Epidermal melanocyte (primary cell): ENCODE data around the gene NAE1.

Experiments
- DNase-seq: peaks from one replicate; pipeline ENCODE4 v3.0.0; 2011; ENCODE audit warnings: low spot score; ENCODE audit not compliant: insufficient read length

The NAE1 gene

GRCh38 chr16:66850115-66850815 is 19.5 kb upstream of the NAE1 start:
- no peak for DNase-seq

DNA sequence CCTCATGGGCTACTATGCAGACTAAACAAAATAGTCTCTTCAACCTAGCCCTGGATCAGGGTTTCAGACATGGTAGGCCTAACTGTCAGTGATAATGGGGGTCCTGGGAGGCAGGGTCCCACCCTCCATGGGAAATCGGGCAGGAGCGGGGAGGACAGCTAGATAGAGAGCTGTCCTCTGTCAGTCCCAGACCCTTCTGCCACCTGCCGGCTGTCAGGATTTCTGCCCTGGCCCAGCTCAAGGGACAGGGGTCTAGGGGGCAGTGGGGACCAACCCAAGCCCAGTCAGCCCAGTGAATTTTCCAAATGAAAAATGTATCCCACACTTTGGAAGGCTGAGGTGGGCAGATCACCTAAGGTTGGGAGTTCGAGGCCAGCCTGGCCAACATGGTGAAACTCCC is 18.8 kb upstream of the NAE1 start:
- no peak for DNase-seq

GRCh38 chr16:66849021-66849420 is 18.2 kb upstream of the NAE1 start:
- DNase-seq = no peak

- DNase-seq = no peak
Observed at GRCh38 chr16:66848172-66848571, 17.4 kb upstream of the NAE1 start.

- DNase-seq = no peak
Observed at GRCh38 chr16:66847533-66848067, 16.8 kb upstream of the NAE1 start.

DNA sequence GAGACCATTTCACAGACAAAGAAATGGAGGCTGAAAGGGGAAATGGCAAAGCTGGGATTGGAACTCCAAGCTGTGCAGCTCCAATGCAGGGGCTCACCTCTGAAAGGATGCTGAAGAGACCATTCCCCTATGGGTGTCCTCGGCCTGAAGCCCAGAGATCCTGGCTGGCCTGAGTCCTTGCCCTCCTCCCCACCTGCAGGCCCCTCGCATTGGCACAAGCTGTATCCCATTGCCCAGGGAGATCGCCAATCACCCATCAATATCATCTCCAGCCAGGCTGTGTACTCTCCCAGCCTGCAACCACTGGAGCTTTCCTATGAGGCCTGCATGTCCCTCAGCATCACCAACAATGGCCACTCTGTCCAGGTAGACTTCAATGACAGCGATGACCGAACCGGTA is 16.1 kb upstream of the NAE1 start:
- DNase-seq = no peak

DNA sequence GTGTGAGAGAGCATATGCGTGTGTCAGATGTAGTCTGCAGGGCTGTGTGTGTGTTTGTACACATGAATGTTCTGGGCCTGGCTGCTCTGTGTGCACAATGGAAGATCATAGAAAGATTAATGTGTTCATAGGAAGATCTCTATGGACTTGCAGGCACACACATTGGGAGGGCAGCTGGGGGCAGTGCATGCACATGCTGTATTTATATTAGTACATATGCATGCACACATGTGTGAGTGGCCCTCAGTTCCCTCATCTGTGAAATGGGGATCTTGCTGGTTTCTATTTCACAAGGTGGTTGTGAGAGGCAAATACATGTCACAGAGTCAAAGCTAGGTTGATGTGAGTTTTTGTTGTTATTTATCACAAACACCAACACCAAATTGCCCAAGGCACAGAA is 15.5 kb upstream of the NAE1 start:
- DNase-seq = no peak

DNA sequence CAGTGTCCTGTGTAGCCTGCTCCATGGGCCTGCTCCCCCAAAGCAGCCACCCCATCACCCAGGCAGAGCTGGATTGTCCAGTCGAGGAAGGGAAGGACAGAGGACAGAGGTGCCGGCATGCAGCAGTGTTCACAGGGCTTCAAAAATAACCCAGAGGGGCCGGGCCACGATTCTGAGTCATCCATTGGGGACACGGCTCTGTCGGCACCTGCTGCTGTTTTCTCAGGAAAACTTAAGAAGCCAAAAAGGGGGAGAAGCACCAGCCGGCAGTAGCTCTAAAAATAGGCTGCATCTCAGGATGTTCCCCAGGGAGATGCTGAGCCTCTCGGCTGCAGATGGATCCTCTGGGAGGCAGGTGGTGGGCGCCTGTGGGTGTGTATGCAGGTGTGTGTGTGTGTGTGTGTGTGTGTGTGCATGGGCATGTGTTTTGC is 15.0 kb upstream of the NAE1 start:
- DNase-seq = no peak

- no peak for DNase-seq
Observed at GRCh38 chr16:66845080-66845410, 14.3 kb upstream of the NAE1 start.

GRCh38 chr16:66844342-66845079 is 13.7 kb upstream of the NAE1 start, which contains the start of gene CA7:
CA7 (plus strand) TSS chr16:66844414; CDS start chr16:66844488, 74 bp downstream.
- no peak for DNase-seq

DNA sequence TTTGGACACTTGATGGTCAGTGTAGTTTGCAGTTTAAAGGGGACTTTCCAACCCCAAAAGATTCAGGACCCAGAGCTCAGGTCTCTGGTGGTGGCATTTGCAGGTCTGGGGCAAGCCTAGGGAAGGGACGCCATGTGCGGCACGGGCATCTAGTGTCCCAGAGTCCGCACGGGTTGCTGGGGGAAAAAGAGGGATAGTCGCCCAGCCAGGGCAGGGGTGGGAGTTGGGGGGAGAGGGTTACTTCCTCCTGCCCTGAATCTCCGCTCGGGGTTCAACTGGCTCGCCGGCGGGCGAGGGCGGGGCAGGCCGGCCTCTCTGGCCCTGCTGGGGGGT is 13.2 kb upstream of the NAE1 start:
- DNase-seq = no peak

DNA sequence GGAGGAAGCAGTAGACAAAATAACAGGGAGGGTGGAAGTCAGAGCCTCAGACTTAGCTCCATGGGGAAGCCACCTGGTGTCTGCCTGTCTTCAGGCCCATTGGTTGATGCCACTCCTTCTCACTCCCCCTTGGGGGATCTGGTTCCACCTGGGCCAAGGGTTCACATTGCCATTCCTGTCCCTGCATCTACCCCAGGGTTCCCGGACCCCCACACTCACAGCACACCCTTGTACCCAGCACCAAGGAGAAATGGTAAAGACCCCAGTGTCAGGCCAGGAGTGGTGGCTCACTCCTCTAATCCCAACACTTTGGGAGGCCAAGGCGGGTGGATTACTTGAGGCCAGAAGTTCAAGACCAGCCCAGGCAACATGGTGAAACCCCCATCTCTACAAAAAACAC is 12.4 kb upstream of the NAE1 start:
- no peak for DNase-seq

DNA sequence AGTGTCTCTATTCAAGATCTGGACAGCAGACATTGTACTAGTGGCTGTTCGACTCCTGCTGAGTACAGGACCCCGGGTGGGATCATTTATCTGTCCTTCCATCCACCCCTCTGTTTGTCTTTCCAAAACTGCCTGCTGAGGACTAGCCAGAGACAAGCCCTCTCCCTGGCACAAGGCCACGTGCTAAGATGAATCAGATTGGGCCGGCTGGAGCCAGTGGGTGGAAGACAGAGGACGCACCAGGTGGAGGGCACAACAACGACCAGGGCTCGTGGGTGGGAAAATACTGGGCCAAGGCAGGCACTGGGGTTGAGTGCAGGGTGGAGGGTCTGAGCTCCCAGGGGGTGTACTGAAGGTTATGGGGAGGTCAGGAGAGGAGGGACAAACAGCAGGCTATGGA is 12.0 kb upstream of the NAE1 start:
- DNase-seq = no peak

DNA sequence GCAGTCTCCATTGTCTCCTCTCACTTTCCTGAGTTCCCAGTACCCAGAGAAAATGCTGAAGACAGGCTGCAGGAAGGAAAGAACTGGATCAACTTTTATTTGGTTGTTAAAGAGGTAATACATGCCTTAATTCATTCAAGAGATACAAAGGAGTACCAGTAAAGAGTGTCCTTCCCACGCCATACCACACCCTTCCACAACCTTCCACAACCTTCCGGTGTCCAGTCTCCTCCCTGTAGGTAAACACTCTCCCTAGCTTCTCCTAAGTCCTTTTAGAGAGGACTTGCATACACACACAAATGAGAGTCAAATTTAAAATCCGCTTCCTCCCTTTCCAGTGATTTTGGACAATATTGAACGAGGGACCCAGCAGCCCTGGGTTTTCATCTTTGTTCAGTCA is 10.6 kb upstream of the NAE1 start:
- no peak for DNase-seq

DNA sequence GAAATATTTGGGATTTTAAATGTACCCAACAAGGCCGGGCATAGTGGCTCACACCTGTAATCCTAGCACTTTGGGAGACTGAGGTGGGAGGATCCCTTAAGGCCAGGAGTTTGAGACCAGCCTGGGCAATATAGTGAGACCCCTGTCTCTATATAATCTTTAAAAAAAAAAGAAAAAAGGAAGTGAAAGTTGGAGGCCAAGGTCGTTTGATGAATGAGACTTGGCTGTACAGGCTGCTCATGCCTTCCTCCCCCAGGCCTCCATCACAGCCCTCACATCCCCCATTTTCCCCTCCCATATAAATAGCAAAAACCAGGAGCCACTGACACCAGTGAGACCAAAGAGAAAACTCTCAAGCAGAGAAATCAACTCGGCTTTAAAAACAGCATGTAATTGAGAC is 10.1 kb upstream of the NAE1 start:
- DNase-seq = no peak

DNA sequence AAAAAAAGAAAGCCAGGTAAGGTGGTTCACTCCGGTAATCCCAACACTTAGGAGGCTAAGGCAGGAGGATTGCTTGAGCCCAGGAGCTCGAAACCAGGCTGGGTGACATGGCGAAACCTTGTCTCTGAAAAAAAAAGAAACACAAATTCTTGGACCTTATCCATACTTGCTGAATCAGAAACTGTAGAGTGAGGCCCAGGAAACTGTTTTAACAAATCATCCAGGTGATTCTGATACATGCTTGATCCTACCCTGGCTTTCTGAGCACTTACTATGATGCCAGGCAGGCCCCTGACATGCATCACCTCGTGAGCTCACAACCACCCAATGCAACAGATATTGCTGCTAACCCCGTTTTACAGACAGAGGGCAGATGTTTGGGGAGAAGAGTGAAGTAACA is 4.0 kb upstream of the NAE1 start:
- no peak for DNase-seq

DNA sequence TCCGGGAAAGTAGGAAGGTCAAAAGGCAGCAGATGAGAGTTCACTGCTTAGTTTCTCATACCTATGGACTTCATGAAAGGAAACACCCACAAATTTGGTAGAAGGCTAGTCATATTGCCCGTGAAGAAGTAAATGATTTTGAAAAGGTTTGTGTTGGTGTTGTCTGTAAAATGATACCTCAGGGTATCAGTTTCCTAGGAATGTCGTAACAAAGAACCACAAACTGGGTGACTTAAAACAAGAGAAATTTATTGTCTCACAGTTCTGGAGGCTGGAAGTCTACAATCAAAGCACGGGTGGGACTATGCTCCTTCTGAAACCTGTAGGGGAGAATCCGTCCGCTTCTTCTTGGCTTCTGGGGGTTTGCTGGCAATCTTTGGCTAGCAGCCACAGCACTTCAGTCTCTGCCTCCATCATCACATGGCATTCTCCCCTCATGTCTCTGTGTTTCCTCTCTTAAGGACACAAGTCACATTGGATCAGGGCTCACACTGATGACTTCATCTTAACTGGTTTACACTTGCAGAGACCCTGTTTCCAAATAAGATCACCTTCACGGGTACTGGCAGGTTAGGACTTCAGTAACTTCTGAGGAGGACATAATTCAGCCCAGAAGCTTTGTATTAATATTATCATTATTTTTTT is 2.0 kb upstream of the NAE1 start:
- no peak for DNase-seq

GRCh38 chr16:66832190-66832589 is 1.4 kb upstream of the NAE1 start:
- no peak for DNase-seq

DNA sequence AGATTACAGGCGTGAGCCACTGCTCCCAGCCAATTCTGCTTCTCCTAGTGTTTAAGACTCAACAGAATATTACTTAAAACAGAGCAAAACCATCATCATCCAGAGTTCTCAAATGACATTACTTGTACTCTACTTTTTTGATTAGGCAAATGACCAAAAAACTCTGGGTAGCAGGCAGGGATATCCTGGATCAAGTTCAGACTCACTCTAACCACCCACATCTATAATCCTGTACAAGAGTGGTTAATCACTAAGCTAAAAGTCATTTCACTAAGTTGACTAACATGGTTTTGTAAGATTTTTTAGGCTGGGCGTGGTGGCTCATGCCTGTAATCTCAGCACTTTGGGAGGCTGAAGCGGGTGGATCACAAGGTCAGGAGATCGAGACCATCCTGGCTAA is 6.8 kb downstream of the NAE1 start:
- no peak for DNase-seq

DNA sequence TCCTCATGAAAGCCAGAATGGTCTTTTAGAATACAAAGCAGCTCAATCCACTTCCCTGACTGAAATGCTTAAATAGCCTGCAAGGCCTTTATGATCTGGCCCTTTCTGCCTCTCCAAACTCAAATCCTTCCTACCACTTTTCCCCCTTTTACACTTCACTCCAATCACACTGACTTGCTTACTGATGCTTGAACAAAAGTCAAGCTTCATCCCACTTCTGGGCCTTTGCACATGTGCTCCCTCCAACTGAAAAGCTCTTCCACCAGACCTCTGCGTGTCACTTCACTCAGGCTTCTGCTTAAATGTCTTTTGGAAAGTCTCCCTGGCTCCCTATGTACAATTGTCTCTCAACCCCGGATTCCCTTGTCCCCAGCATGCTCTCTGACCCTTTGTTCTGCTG is 16.0 kb downstream of the NAE1 start:
- no peak for DNase-seq

DNA sequence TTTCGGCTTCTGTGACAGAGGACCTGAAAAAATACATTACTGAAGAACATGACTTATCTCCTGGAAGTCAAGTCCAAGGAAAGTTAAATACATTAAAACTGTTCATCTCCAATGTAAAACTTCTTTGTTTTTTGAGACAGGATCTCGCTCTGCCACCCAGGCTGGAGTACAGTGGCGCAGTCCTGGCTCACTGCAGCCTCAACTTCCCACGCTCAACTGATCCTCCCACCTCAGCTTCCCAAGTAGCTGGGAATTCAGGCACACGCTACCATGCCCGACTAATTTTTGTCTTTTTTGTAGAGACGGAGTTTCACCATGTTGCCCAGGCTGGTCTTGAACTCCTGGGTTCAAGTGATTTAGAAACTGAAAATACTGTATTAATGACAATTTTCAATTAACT is 19.7 kb downstream of the NAE1 start:
- no peak for DNase-seq

- no peak for DNase-seq
Observed at GRCh38 chr16:66810391-66810790, 20.4 kb downstream of the NAE1 start.

- no peak for DNase-seq
Observed at GRCh38 chr16:66809765-66810164, 21.0 kb downstream of the NAE1 start.
